ENCODE measurements around the gene MBD2. TPM values are rescaled to one million over a fixed set of nuclear protein-coding genes. Genes with fewer than 3 reads are reported as not detected.
"Not testable (repeated sequence)": the region's sequence is repeated elsewhere in the genome, so short reads cannot be mapped to it uniquely, and the experiment has no call there.

Gene MBD2
- total RNA-seq, 1 donor from 2014 or later = 43.6 TPM

GRCh38 chr18:54239601-54240000 is 15.1 kb upstream of the MBD2 start:
- no peak for ATAC-seq (ENCODE audit: poor library complexity)
- intact Hi-C loops (cut with DNase I) = no loop called here

GRCh38 chr18:54239091-54239490 is 14.6 kb upstream of the MBD2 start:
- intact Hi-C loops (cut with DNase I) = no loop called here
- ATAC-seq (ENCODE audit: poor library complexity) (no peak), DNase-seq (no peak)

More at GRCh38 chr18:54239601-54240000, 15.1 kb upstream of the MBD2 start:
- DNase-seq = no peak

GRCh38 chr18:54238173-54238936 is 13.9 kb upstream of the MBD2 start:
- peak; percentile 59 for ATAC-seq (ENCODE audit: poor library complexity)
- intact Hi-C loops (cut with DNase I) = no loop called here
- DNase-seq = no peak

GRCh38 chr18:54235871-54236270 is 11.4 kb upstream of the MBD2 start:
- ATAC-seq (ENCODE audit: poor library complexity) = no peak
- DNase-seq = no peak
- intact Hi-C loops (cut with DNase I) = no loop called here

- no peak for DNase-seq
- intact Hi-C loops (cut with DNase I) = no loop called here
- no peak for ATAC-seq (ENCODE audit: poor library complexity)
Measured at GRCh38 chr18:54233747-54234146, 9.3 kb upstream of the MBD2 start.

- intact Hi-C loops (cut with DNase I) = no loop called here
- ATAC-seq (ENCODE audit: poor library complexity) (no peak), DNase-seq (no peak)
Measured at GRCh38 chr18:54233228-54233625, 8.8 kb upstream of the MBD2 start.

GRCh38 chr18:54232485-54233227 is 8.2 kb upstream of the MBD2 start:
- ATAC-seq (ENCODE audit: poor library complexity) = peak; percentile 86
- intact Hi-C loops (cut with DNase I) = no loop called here
- no peak for DNase-seq

GRCh38 chr18:54229421-54230059 is 5.1 kb upstream of the MBD2 start:
- ATAC-seq (ENCODE audit: poor library complexity) = no peak

GRCh38 chr18:54228364-54228763 is 3.9 kb upstream of the MBD2 start:
- intact Hi-C loops (cut with DNase I) = no loop called here
- ATAC-seq (ENCODE audit: poor library complexity) (no peak), DNase-seq (no peak)

More at GRCh38 chr18:54229421-54230059, 5.1 kb upstream of the MBD2 start:
- intact Hi-C loops (cut with DNase I) = no loop called here
- DNase-seq = no peak

- peak; percentile 16 for ATAC-seq (ENCODE audit: poor library complexity)
- intact Hi-C loops (cut with DNase I) = loop anchor here (2.0 kb wide), 1 partner anchor 47 kb away; no protein-coding TSS in a partner anchor
- DNase-seq = peak; percentile 51
Measured at GRCh38 chr18:54223568-54224241, 764 bp downstream of the MBD2 start.

- no peak for DNase-seq
- intact Hi-C loops (cut with DNase I) = no loop called here
- ATAC-seq (ENCODE audit: poor library complexity) = no peak
Measured at GRCh38 chr18:54222922-54223567, 1.4 kb downstream of the MBD2 start.

- intact Hi-C loops (cut with DNase I) = no loop called here
- no peak for ATAC-seq (ENCODE audit: poor library complexity)
- no peak for DNase-seq
Measured at GRCh38 chr18:54220406-54220805, 4.1 kb downstream of the MBD2 start.

GRCh38 chr18:54218803-54219202 is 5.7 kb downstream of the MBD2 start:
- intact Hi-C loops (cut with DNase I); ATAC-seq (ENCODE audit: poor library complexity): not testable (repeated sequence)

GRCh38 chr18:54218299-54218698 is 6.2 kb downstream of the MBD2 start:
- ATAC-seq (ENCODE audit: poor library complexity) (no peak), DNase-seq (no peak)
- intact Hi-C loops (cut with DNase I) = no loop called here

More at GRCh38 chr18:54218803-54219202, 5.7 kb downstream of the MBD2 start:
- DNase-seq = not testable (repeated sequence)

- intact Hi-C loops (cut with DNase I) = no loop called here
- DNase-seq = no peak
- ATAC-seq (ENCODE audit: poor library complexity) = no peak
Measured at GRCh38 chr18:54217624-54218023, 6.8 kb downstream of the MBD2 start.

- DNase-seq (no peak), ATAC-seq (ENCODE audit: poor library complexity) (no peak)
- intact Hi-C loops (cut with DNase I) = no loop called here
Measured at GRCh38 chr18:54215069-54215468, 9.4 kb downstream of the MBD2 start.

GRCh38 chr18:54210463-54210862 is 14.0 kb downstream of the MBD2 start:
- intact Hi-C loops (cut with DNase I) = no loop called here
- DNase-seq (no peak), ATAC-seq (ENCODE audit: poor library complexity) (no peak)

- DNase-seq (no peak), ATAC-seq (ENCODE audit: poor library complexity) (no peak)
- intact Hi-C loops (cut with DNase I) = no loop called here
Measured at GRCh38 chr18:54209471-54210180, 14.8 kb downstream of the MBD2 start.
